Astrocyte of the hippocampus (primary cell): Measurements from ENCODE around the gene UQCRC2.
"Not testable (repeated sequence)": the region's sequence is repeated elsewhere in the genome, so short reads cannot be mapped to it uniquely, and the experiment has no call there.

ENCODE experiments used
- DNase-seq: peaks from one replicate; pipeline ENCODE4 v3.0.0; 2011; ENCODE audit warnings: low read depth, low spot score

Gene UQCRC2

DNA sequence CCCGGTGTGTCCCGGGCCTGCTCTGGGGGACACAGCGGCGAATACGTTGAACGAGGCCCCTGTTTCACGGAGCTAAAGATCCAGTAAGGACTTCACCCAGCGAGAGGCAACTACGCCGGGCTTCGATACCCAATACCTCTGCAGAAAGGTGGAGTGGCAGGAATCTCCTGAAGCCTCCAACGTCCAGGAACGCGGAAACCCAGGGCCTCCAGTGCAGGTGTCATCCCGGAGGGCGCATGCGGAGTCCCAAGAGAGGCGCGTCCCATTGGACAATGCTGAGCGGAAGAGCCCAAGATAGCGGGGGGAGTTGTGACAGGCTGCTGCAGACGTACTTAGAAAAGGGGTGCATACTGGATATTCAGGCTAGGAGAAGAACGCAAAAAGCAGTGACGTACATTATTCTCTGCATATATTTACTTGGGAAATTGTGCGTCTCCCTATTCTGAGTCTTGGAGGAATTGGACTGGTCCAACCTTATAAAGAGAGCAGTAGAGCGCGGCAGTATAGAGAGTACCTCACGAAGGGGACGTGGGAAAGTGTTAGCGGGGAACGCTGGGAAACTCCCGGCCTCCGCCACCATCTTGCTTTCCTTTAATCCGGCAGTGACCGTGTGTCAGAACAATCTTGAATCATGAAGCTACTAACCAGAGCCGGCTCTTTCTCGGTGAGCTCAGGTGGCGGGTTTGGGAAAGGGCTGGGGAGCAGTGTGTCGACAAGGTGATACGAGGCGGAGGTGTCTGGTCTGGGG, at the start of gene UQCRC2:
Gene UQCRC2, plus strand, starts transcription at position 569 of the 748 bp plus-strand sequence. Its CDS starts 63 bp downstream, at position 632.
- peak; percentile 96 for DNase-seq

DNA sequence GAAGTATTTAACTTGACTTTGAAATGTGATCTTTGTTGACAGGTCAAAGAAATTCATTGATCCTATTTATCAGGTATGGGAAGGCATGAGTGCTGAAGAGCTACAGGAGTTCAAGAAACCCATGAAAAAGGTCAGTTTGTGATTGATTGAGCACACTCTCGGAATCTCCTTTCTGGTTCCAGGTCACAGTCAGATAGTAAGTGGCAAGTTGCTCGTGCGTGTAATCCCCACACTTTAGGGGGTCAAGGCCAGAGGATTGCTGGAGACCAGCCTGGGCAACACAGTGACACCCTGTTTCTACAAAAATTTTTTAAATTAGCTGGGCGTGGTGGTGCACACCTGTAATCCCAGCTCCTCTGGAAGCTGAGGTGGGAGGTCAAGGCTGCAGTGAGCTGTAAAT, 20.5 kb upstream of the UQCRC2 start:
- DNase-seq: not testable (repeated sequence)

DNA sequence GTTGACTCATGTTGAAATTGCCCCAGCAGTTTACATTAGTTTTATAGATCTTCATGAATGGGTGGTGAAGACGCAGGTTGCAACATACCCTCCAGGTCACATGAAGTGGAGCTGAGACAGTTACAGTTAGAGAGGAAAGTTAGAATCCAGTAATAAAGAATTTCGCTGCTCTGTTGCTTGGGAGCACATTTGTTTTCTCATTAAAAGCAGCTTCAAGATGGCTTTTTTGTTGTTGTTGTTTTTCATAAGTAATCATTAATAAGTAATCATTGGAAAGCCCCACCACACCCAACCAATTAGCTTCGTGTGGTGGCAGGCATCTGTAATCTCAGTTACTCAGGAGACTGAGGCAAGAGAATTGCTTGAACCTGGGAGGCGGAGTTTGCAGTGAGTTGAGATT, 19.8 kb upstream of the UQCRC2 start:
- not testable (repeated sequence) for DNase-seq

DNA sequence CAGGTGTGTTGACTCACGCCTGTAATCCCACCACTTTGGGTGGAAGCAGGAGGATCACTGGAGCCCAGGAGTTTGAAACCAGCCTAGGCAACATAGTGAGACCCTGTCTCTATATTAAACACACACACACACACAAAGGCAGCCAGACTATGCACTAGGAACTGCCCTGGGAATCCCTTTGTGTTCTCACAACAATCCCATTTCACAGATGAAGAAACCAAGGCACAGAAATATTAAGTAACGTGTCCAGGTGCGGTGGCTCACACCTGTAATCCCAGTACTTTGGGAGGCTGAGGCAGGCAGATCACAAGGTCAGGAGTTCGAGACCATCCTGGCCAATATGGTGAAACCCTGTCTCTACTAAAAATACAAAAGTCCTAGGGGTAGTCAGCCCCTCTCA, 19.4 kb upstream of the UQCRC2 start:
- DNase-seq: not testable (repeated sequence)

DNA sequence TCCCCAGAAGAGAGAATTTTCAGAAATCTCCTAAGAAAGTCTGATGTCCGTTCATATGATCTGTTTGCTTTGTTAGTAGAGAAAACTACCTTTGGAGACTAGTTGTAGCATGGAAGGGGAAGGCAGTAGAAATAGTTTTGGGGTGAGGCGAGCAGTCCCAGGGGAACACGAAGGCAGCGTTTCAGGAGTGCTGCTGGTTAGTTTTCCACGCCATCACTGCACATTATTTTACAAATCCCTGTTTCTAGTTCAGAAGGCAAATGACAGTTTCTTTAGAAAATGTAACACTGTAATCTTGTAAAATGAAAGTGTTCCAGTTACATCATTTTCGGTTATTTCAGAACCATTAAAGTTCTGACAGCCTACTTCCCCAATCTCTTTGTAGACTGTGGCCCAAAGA, 16.9 kb upstream of the UQCRC2 start:
- DNase-seq: not testable (repeated sequence)

DNA sequence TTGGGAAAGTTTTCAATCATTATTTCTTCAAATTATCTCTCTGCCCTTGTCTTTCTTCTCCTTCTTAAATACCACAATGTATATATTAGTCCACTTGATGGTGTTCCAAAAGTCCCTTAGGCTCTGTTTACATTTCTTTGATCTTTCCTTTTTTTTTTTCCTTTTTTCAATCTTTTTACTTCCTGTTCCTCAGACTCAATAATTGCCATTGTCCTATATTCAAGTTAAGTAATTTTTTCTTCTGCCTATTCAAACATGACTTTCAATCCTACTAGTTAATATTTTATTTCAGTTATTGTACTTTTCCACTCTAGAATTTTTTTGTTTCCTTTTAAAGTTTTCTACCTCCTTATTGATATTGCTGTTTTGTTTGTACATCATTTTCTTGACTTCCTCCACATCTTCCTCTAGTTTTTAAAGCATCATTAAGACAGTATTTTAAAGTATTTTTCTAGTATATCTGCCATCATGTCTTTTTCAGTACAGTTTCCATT, 15.8 kb upstream of the UQCRC2 start:
- no peak for DNase-seq

DNA sequence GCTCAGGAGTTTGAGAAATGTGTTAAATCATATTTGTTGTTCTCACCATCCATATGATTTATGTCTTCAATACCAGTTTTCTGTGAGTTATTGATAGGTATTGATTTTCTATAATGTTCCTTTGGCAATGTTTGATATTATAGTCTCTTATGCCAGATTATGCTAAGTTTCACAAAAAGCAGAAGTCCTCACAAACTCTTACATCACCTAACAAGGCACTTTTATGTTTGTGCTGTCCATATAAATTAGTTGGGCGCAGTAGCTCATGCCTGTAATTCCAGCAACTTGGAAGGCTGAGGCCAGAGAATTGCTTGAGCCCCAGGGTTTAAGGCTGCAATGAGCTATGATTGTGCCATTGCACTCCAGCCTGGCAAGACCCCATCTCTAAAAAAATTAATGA, 12.6 kb upstream of the UQCRC2 start:
- DNase-seq: no peak

DNA sequence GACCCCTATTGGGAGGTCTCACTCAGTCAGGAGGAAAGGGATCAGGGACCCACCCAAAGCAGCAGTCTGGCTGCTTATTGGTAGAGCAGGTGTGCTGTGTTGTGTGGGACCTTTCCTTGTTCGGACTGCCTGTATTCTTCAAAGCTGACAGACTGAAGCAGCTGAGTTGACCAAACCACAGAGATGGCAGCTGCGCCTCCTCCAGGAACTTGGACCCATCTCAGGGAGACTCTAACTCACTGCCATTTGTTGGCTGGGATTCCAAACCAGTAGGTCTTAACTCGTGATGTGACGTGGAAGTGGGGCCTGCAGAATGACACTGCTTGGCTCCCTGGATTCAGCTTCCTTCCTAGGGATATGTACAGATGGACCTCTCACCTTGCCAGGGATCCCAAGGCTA, 9.6 kb upstream of the UQCRC2 start:
- DNase-seq: no peak

DNA sequence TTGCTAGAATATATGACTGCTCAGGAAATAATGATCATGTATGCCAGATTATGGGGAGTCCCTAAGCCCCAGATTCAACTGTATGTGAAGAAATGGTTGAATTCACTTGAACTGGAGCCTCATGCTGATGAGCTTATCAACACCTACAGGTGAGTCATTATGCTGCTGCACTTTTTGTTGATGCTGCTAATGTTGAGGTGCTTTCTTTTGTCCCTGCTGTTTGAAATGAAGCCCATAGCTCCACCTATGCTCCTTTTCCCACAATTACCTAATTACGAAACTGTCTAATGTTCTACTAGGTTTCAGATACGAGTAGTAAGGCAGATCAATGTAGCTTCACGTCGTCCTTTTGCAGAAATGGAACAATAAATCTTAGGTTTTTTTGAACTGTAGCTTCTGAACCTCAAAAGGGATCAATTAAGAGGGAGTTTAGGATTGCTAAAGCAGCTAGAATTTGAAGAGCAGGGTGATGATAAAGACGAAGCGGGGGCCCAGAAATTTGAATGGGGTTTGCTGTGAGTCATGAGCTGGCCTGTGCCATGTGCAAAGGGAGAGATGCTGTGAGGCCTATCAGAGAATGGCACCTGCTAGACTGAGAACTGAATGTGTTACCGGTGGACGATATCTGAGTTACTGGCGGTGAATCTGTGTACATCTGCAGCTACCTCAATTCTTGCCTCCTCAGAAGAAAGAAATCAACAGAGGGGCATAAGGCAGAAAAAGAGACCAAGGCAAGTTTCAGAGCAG, 6.1 kb upstream of the UQCRC2 start:
- no peak for DNase-seq

DNA sequence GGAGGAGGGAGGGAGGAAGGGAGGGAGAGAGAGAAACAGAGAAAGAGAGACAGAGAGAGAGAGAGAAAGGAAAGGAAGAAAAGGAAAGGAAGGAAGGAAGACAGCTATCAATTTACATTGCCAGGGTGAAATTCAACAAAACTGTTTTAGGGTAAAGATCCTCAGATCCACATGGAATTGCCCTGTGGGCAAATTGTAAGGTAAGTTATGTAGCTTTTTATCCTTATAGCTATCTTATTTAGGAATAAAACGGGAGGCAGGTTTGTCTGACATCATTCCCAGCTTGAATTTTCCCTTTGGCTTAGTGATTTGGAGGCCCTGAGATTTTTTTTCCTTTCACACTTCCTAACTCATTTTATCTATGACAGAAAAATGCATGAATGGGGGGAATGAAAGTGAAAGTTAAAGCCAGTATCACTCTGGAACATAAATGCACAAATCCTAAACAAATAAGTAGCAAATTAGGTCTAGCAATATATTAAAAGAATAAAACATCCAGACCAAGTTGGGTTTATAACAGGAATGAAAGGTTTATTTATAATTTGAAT, 3.4 kb upstream of the UQCRC2 start:
- DNase-seq: no peak

DNA sequence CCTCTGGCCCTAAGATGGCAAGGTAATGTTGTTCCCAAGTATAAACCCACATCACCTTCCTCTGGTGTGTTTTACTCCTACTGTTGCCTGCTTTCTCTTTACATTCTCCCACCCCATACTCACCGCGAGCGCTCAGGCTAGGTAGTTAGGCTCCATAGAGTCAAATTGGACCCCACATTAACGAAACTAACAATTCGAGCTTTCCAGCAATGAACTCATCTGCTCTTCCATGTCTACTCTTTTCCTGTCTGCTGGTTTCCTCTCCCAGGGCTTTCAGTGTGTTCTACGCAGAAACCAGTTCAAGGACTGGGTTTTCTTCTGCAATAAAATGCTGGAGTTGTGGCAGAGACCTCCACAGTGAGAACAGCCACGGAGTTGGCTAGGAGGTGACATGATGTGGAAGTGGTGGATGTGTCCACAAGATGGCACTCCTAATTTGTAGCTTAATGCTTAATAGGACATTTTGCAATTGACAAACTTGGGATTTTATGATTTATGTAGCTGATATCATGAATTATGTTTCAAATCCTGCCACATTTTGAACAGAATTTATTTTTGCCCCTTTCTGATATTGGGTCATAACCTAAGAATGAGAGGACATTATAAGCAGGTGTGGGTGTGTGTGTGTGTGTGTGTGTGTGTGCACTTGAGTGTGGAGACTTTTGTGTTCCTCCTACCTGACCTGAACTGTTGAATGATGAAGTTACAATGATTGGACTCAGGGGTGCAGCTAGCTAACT, 2.2 kb upstream of the UQCRC2 start:
- peak; percentile 38 for DNase-seq

DNA sequence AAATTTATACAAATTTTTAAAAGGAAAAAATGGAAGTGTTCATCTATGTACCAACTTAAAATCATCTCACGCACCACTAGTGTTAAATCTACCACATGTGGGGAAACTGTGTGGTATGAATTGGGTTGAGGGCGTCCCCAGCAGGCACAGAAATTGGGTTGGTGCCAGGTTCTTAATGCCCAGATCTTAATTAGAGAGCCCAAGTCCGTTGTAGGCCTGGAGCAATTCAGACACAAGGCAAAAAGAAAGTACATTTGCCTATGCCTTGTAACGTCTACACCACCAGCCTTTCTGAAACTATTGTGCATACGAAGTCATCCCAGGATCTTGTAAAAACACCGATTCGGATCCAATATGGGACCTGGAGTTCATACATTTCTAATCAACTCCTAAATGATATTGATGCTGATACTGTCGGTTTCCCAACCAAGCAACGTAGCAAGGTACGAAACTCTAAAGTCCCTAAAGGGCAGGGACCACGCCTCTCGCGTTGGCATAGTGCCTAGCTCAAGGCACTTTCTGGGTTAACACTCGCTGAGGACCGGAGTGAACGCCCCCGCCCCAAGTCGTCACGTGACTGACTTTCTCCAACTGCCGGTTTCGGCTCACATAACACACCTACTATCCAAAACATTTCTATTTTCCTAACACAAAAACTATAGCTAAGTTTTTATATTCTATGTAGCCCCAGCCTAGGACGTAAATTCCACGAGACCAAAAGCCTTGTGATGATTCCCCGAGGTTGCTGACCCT, 945 bp upstream of the UQCRC2 start:
- peak; percentile 79 for DNase-seq

DNA sequence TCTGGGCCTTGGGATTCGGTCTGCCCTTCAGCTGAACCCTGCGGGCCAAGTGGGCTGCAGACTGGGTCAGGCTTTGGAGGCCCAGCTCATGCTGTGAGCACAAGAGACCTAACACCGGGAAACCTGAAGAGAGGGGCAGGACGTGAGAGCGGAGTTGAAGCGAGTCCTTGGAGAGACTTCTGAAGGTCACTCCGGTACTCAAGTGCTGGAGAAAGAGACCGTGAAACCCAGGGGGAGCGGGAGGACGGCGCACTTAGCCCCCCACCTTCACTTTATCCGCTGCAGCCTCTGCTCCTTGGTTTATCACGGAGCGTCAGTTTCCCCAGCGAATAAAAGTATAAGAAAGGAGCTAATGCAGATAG, 361 bp downstream of the UQCRC2 start:
- DNase-seq: no peak

DNA sequence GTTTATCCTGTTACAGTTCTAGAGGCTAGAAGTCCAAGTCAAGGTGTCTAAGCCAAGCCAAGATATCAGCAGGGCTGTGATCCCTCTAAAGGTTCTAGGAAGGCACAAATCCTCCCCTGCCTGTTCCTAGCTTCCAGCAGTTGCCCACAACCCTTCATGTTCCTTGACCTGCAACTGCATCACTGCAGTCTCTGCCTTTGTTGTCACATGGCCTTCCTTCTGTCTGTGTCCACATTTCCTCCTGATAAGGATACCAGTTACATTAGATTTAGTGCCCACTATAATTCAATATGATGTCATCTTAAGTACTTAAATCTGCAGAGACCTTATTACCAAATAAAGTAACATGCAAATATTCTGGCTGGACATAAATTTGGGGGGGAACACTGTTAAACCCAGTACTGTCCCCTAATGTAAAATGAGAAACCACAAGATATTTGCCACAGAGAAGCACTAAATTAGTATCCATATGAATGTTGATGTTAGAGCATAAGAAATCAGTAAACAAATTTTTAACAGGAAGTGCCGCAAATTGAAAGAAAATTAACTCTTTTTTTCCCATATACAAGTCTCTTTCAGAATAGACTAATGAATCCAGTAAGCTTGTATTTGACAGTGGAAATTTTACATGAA, 4.7 kb downstream of the UQCRC2 start:
- no peak for DNase-seq

DNA sequence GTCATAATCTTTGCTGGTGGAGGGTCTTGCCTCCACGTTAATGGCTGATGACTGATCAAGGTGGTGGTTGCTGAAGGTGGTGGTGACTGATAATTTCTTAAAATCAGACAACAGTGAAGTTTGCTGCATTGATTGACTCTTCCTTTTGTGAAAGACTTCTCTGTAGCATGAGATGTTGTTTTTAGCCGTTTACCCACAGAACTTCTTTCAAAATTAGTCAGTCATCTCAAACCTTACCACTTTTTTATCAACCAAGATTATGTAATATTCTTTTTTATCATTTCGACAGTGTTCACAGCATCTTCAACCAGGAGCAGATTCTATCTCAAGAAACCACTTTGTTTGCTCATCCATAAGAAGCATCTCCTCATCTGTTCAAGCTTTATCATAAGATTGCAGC, 5.9 kb downstream of the UQCRC2 start:
- no peak for DNase-seq

DNA sequence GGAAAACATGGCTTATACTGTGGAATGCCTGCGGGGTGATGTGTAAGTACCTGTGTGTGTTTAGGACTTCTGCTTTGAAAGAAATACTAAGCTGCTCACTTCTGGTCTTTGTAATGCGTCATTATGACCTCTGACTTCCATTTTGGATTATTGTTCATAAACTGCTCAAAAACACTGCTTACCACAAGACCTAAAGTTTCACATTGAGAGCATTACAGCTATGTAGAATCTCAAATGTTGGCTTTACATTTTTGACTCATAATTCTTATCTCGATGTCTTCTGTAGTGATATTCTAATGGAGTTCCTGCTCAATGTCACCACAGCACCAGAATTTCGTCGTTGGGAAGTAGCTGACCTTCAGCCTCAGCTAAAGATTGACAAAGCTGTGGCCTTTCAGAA, 9.3 kb downstream of the UQCRC2 start:
- no peak for DNase-seq

DNA sequence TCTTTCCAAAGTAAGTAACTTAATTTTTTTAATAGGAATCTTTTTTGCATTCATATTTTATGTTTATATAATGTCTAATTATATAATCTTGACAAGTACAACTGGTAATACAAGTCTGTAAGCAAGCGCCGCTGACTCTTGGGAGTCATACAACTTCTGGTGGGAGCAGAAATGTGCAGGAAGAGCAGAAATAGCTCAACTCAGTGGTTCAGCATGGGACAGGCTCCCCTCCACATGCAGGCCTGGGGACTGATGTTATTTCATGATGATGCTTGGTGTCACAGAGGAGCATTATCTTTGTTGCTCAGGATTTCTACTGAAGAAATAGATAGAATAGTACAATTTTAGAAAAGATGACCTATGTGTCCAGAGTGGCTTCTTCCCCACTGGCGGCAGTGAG, 10.7 kb downstream of the UQCRC2 start:
- no peak for DNase-seq

DNA sequence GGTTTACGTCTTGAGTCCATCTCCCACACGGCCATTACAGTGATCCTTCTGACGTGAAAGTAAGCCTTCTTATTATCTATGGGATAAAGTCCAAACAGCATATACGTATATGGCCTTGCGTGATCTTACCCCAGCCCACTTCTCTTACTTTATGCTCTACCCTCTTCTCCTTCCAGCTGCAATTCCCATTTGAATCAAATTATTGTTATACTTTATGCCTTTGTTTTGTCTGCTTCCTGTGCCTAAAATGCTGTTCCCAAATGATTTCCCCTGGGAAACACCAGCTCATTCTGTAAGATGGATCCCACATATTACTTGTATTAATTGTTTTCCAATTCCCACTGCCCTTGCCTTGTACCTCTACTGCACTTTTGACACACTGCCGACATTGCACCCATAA, 11.2 kb downstream of the UQCRC2 start:
- no peak for DNase-seq

DNA sequence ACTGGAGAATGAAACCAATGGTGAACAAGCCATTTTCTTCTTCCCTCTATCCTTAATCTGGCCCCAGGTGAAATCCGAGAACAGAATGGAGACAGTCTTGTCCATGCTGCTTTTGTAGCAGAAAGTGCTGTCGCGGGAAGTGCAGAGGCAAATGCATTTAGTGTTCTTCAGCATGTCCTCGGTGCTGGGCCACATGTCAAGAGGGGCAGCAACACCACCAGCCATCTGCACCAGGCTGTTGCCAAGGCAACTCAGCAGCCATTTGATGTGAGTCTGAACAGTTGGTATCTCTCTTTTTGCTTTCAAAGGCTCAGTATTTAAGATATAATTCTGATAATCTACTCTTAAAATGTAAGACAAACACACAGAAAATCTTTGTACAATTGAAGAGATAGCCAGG, 18.7 kb downstream of the UQCRC2 start:
- DNase-seq: no peak

DNA sequence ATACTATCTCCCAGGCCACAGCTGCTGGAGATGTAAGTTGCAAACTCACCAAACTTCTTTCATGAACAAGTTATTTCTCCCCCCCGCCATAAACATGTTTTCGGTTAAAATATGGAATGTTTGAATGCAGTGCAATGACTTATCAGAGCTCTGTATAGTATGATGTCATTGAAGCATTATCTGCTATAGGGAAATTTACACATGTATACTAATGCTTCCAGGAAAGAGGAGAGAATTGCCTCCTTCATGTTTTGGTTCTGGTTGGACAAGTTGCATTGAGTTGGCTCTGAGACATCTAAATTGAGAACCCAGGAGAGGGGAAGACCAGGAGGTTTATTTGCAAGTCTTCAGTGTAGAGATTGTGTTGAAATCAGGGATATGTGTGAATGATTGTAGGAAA, 20.8 kb downstream of the UQCRC2 start:
- no peak for DNase-seq

DNA sequence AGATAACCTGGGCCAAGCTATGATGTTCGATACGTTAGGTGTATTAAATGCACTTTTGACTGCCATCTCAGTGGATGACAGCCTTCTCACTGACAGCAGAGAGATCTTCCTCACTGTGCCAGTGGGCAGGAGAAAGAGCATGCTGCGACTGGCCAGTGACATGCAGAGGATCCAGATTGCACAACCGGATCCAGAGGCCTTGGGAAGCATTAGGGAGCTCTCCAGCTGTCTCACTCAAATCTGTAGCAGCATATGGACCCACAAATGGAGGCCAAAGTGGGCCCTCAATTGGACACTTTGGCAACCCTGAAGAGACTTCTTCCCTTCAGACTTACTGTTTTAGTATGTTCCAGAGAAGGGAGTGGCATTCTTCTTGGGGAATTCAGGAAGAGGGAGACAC, 26.9 kb downstream of the UQCRC2 start:
- DNase-seq: no peak
